GM12878 (cell line): Measurements from ENCODE around the gene FAM53B. TPM values are rescaled to one million over a fixed set of nuclear protein-coding genes. Genes with fewer than 3 reads are reported as not detected.

Source experiments
- CHD2 ChIP-seq: IDR thresholded peaks from 2 replicates; pipeline ENCODE4 v1.6.1; 2011; ENCODE audit warnings: low read depth, low read length, improper control_type of control experiment, borderline replicate concordance
- DPF2 ChIP-seq: fragments of 450-650 bp; IDR thresholded peaks from 2 replicates; pipeline ENCODE4 v1.6.1; 2017; ENCODE audit warnings: mild to moderate bottlenecking
- EP300 ChIP-seq, 2 experiments: fragments of 150-350 bp in 1 of 2; IDR thresholded peaks; 2 replicates each; pipeline ENCODE4 v1.6.1; 2011 to 2012; ENCODE audit warnings: low read depth in 2 of 2, low read length in 2 of 2, borderline replicate concordance in 1 of 2, improper control_type of control experiment in 1 of 2, inconsistent platforms in 1 of 2; ENCODE audit not compliant: control insufficient read depth in 1 of 2
- IKZF1 ChIP-seq: fragments of 450-650 bp; conservative IDR thresholded peaks from 2 replicates; pipeline ENCODE4 v1.6.1; 2017; ENCODE audit warnings: antibody characterized with exemption, mild to moderate bottlenecking
- IRF4 ChIP-seq: IDR thresholded peaks from 2 replicates; pipeline ENCODE4 v1.6.1; 2011; ENCODE audit warnings: low read depth, low read length
- LARP7 ChIP-seq: fragments of 450-650 bp; IDR thresholded peaks from 2 replicates; pipeline ENCODE4 v1.6.1; 2017; ENCODE audit warnings: mild to moderate bottlenecking
- MEF2B ChIP-seq: fragments of 450-650 bp; IDR thresholded peaks from 2 replicates; pipeline ENCODE4 v1.6.1; 2018; ENCODE audit warnings: mild to moderate bottlenecking, moderate library complexity; ENCODE audit not compliant: partially characterized antibody, poor library complexity, severe bottlenecking
- POLR2AphosphoS5 ChIP-seq: IDR thresholded peaks from 2 replicates; pipeline ENCODE4 v1.6.1; 2011; ENCODE audit warnings: mild to moderate bottlenecking, low read length, inconsistent platforms
- POU2F2 ChIP-seq: IDR thresholded peaks from 3 replicates; pipeline ENCODE4 v1.6.1; 2011; ENCODE audit warnings: low read depth, mild to moderate bottlenecking, low read length, borderline replicate concordance
- RCOR1 ChIP-seq: conservative IDR thresholded peaks from 2 replicates; pipeline ENCODE4 v1.6.1; 2012; ENCODE audit warnings: low read depth, low read length, improper control_type of control experiment
- RUNX3 ChIP-seq: IDR thresholded peaks from 2 replicates; pipeline ENCODE4 v1.6.1; 2012; ENCODE audit warnings: low read length, inconsistent platforms
- SRF ChIP-seq, 2 experiments: IDR thresholded peaks; 2 replicates each; pipeline ENCODE4 v1.6.1; 2011; ENCODE audit warnings: low read depth in 2 of 2, low read length in 2 of 2, mild to moderate bottlenecking in 1 of 2, moderate library complexity in 1 of 2
- TBL1XR1 ChIP-seq: IDR thresholded peaks from 2 replicates; pipeline ENCODE4 v1.6.1; 2012; ENCODE audit warnings: low read depth, low read length, improper control_type of control experiment
- YY1 ChIP-seq: IDR thresholded peaks from 2 replicates; pipeline ENCODE4 v1.6.1; 2011; ENCODE audit warnings: low read depth, mild to moderate bottlenecking, low read length
- ZNF24 ChIP-seq: fragments of 450-650 bp; IDR thresholded peaks from 2 replicates; pipeline ENCODE4 v1.6.1; 2017; ENCODE audit warnings: antibody characterized with exemption, mild to moderate bottlenecking
- polyA plus RNA-seq, 11 experiments: library from polyadenylated mRNA; depleted of rRNA in 4 of 11; unstranded in 6 of 11; stranded (reverse) in 5 of 11; fragments of >200 nt; fragmentation: Nextera tagmentation in 4 of 11; fragmentation: Illumina TruSeq in 1 of 11; extraction: Ambion mirVana in 4 of 11; extraction: Trizol in 1 of 11; gene quantifications; 1 replicate in 1 of 11; 2 replicates in 10 of 11; pipeline versions ENCODE4 v1.2.1 to v1.2.3, GENCODE V29; 2011 to 2016; ENCODE audit warnings: inconsistent platforms in 2 of 11, missing spikeins in 2 of 11, low read depth in 1 of 11
- total RNA-seq, 4 experiments: library from RNA; depleted of rRNA in 3 of 4; stranded (reverse); fragments of >200 nt in 3 of 4; fragmentation: Illumina TruSeq in 1 of 4; extraction: Trizol in 1 of 4; gene quantifications; 2 replicates each; pipeline versions ENCODE4 v1.2.1 to v1.2.3, GENCODE V29; 2013 to 2021
- TF ChIP-seq, protein P1 (sequence below): IDR thresholded peaks from 2 replicates; pipeline ENCODE4 v1.6.1; 2011; ENCODE audit warnings: borderline replicate concordance, low read depth, mild to moderate bottlenecking, moderate library complexity, low read length; ENCODE audit not compliant: insufficient read depth, poor library complexity, severe bottlenecking
- TF ChIP-seq, protein P2 (sequence below): fragments of 450-650 bp; IDR thresholded peaks from 2 replicates; pipeline ENCODE4 v1.6.1; 2016; ENCODE audit warnings: mild to moderate bottlenecking
- TF ChIP-seq, protein P3 (sequence below): IDR thresholded peaks from 2 replicates; pipeline ENCODE4 v1.6.1; 2012; ENCODE audit warnings: low read depth, low read length, improper control_type of control experiment
- TF ChIP-seq, protein P4 (sequence below): fragments of 450-650 bp; IDR thresholded peaks from 2 replicates; pipeline ENCODE4 v1.6.1; 2017; ENCODE audit warnings: mild to moderate bottlenecking, moderate library complexity

Gene FAM53B
- total and polyA plus RNA-seq, 10 of the 15 experiments (the other 5 are each of a cell fraction or from before 2014, with no cell fraction given), result 0.05 to 26.3 (median 8.1) TPM

GRCh38 chr10:124697837-124698544, 46.2 kb downstream of the FAM53B start (continued):
- TF ChIP-seq EP300 (IDR thresholded peaks at IDR 0.05; ENCODE audit: borderline replicate concordance in 1 of 2, control insufficient read depth in 1 of 2, low read depth in 2 of 2, low read length in 2 of 2) (0 out of 4 replicates have a peak, but pooled peaks of 1 of the 2 experiments have one; percentile 41), POLR2AphosphoS5 (0 out of 2 replicates have a peak, but pooled peaks have one; percentile 24), TBL1XR1 (0 out of 2 replicates have a peak, but pooled peaks have one; percentile 19), ZNF24 (peak; percentile 96), SRF (IDR thresholded peaks at IDR 0.05; ENCODE audit: low read depth in 2 of 2, low read length in 2 of 2) (no peak), MEF2B (peak; percentile 13), IRF4 (no peak), RCOR1 (no peak), POU2F2 (peak; percentile 19; the same call in 1 of the 3 replicates), RUNX3 (peak; percentile 15; the same call in 1 of the 2 replicates), DPF2 (peak; percentile 23; the same call in 1 of the 2 replicates), IKZF1 (peak; percentile 59), LARP7 (peak; percentile 17; the same call in 1 of the 2 replicates), CHD2 (peak; percentile 60; the same call in 1 of the 2 replicates), YY1 (peak; percentile 90)
- TF ChIP-seq, protein P1, sequence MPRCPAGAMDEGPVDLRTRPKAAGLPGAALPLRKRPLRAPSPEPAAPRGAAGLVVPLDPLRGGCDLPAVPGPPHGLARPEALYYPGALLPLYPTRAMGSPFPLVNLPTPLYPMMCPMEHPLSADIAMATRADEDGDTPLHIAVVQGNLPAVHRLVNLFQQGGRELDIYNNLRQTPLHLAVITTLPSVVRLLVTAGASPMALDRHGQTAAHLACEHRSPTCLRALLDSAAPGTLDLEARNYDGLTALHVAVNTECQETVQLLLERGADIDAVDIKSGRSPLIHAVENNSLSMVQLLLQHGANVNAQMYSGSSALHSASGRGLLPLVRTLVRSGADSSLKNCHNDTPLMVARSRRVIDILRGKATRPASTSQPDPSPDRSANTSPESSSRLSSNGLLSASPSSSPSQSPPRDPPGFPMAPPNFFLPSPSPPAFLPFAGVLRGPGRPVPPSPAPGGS, result no peak
- TF ChIP-seq, protein P2, sequence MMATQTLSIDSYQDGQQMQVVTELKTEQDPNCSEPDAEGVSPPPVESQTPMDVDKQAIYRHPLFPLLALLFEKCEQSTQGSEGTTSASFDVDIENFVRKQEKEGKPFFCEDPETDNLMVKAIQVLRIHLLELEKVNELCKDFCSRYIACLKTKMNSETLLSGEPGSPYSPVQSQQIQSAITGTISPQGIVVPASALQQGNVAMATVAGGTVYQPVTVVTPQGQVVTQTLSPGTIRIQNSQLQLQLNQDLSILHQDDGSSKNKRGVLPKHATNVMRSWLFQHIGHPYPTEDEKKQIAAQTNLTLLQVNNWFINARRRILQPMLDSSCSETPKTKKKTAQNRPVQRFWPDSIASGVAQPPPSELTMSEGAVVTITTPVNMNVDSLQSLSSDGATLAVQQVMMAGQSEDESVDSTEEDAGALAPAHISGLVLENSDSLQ, result no peak
- TF ChIP-seq, protein P3, sequence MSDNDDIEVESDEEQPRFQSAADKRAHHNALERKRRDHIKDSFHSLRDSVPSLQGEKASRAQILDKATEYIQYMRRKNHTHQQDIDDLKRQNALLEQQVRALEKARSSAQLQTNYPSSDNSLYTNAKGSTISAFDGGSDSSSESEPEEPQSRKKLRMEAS, result peak; percentile 40; the same call in 1 of the 2 replicates
- TF ChIP-seq, protein P4, sequence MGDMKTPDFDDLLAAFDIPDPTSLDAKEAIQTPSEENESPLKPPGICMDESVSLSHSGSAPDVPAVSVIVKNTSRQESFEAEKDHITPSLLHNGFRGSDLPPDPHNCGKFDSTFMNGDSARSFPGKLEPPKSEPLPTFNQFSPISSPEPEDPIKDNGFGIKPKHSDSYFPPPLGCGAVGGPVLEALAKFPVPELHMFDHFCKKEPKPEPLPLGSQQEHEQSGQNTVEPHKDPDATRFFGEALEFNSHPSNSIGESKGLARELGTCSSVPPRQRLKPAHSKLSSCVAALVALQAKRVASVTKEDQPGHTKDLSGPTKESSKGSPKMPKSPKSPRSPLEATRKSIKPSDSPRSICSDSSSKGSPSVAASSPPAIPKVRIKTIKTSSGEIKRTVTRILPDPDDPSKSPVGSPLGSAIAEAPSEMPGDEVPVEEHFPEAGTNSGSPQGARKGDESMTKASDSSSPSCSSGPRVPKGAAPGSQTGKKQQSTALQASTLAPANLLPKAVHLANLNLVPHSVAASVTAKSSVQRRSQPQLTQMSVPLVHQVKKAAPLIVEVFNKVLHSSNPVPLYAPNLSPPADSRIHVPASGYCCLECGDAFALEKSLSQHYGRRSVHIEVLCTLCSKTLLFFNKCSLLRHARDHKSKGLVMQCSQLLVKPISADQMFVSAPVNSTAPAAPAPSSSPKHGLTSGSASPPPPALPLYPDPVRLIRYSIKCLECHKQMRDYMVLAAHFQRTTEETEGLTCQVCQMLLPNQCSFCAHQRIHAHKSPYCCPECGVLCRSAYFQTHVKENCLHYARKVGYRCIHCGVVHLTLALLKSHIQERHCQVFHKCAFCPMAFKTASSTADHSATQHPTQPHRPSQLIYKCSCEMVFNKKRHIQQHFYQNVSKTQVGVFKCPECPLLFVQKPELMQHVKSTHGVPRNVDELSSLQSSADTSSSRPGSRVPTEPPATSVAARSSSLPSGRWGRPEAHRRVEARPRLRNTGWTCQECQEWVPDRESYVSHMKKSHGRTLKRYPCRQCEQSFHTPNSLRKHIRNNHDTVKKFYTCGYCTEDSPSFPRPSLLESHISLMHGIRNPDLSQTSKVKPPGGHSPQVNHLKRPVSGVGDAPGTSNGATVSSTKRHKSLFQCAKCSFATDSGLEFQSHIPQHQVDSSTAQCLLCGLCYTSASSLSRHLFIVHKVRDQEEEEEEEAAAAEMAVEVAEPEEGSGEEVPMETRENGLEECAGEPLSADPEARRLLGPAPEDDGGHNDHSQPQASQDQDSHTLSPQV, result peak; percentile 81
